Measurements from ENCODE around the gene CLPSL2. TPM values are rescaled to one million over a fixed set of nuclear protein-coding genes. Genes with fewer than 3 reads are reported as not detected.

Gene CLPSL2
- total and polyA plus RNA-seq, 2 donors (not counting 1 experiment from before 2014, with no cell fraction given), result not detected

- POLR2A ChIA-PET, result no interaction called here
- Histone ChIP-seq H3K36me3 (replicated peaks in 1 of 2; ENCODE audit: control extremely low read depth in 1 of 2, control insufficient read depth in 1 of 2, extremely low read depth in 1 of 2, insufficient read depth in 2 of 2, low read length in 1 of 2) (no peaks in the 10 kb centered on the region), H3K4me3 (ENCODE audit: control extremely low read depth in 1 of 5, extremely low read depth in 1 of 5, insufficient read depth in 1 of 5, low read depth in 2 of 5, low read length in 4 of 5) (no peak overlapping the region), H4K20me1 (ENCODE audit: control insufficient read depth, insufficient read depth, low read length, poor library complexity, severe bottlenecking) (no peaks in the 10 kb centered on the region), H3K27ac (ENCODE audit: low read length in 2 of 2) (no peak overlapping the region), H3K4me2 (replicated peaks; ENCODE audit: low read depth, low read length, poor library complexity, severe bottlenecking) (peak overlapping the region; percentile 20), H3K27me3 (replicated peaks in 1 of 4; ENCODE audit: control extremely low read depth in 1 of 4, control insufficient read depth in 3 of 4, insufficient read depth in 4 of 4, low read length in 3 of 4) (peaks cover 0 to 29% (median 18%) of the 10 kb centered on the region in 4 experiments), H3K9ac (ENCODE audit: low read length) (no peak overlapping the region), H2AFZ (ENCODE audit: insufficient read depth, low read depth, low read length, poor library complexity, severe bottlenecking) (no peak overlapping the region), H3K9me3 (ENCODE audit: control extremely low read depth in 1 of 3, control insufficient read depth in 2 of 3, insufficient read depth in 1 of 3, low read length in 2 of 3) (peaks cover 0 to 16% (median 6%) of the 10 kb centered on the region in 3 donors), H3K79me2 (ENCODE audit: control insufficient read depth, insufficient read depth, low read length) (no peaks in the 10 kb centered on the region), H3K4me1 (ENCODE audit: control insufficient read depth in 2 of 2, insufficient read depth in 2 of 2, low read length in 2 of 2) (peaks cover 27 to 31% of the 10 kb centered on the region in 2 donors)
- DNase-seq (no peak), ATAC-seq (ENCODE audit: low read depth) (no peak)
- H3K4me1 Mint-ChIP-seq, result peaks cover 40% of the 10 kb centered on the region
- no peak overlapping the region for H3K27ac Mint-ChIP-seq
- intact Hi-C loops (cut with micrococcal nuclease), result no loop called here
- 10% methylated on average over 2 of the region's 3 CpGs for WGBS (ENCODE audit: insufficient coverage)
- no peak for TF ChIP-seq EZH2 (IDR thresholded peaks at IDR 0.05; ENCODE audit: borderline replicate concordance, insufficient read depth, low read depth, low read length, poor library complexity, severe bottlenecking)
- TF ChIP-seq CTCF (IDR thresholded peaks at IDR 0.05), result no peak
- H3K4me3 Mint-ChIP-seq, result no peak overlapping the region
- peaks cover 35% of the 10 kb centered on the region for H3K27me3 Mint-ChIP-seq
- CTCF ChIA-PET, result interaction anchor here (1.0 kb wide), 1 partner anchor 12 kb away, joined by 3 read pairs; no protein-coding TSS in a partner anchor
- peaks cover 3% of the 10 kb centered on the region for H3K9me3 Mint-ChIP-seq (ENCODE audit: insufficient read depth)
Observed at GRCh38 chr6:35759426-35759825, 17.0 kb upstream of the CLPSL2 start.

GRCh38 chr6:35765739-35766138 is 10.7 kb upstream of the CLPSL2 start:
- no peak overlapping the region for H3K9ac ChIP-seq (ENCODE audit: low read length)
- POLR2A ChIA-PET, result no interaction called here
- H3K27ac ChIP-seq (ENCODE audit: low read length in 2 of 2), result no peak overlapping the region
- no peaks in the 10 kb centered on the region for H4K20me1 ChIP-seq (ENCODE audit: control insufficient read depth, insufficient read depth, low read length, poor library complexity, severe bottlenecking)
- TF ChIP-seq EZH2 (IDR thresholded peaks at IDR 0.05; ENCODE audit: borderline replicate concordance, insufficient read depth, low read depth, low read length, poor library complexity, severe bottlenecking), result no peak
- intact Hi-C loops (cut with micrococcal nuclease), result no loop called here
- Mint-ChIP-seq H3K4me1 (peaks cover 27% of the 10 kb centered on the region), H3K27ac (no peak overlapping the region), H3K27me3 (peaks cover 30% of the 10 kb centered on the region), H3K4me3 (no peak overlapping the region), H3K9me3 (ENCODE audit: insufficient read depth) (no peaks in the 10 kb centered on the region)
- no peaks in the 10 kb centered on the region for H3K36me3 ChIP-seq (replicated peaks in 1 of 2; ENCODE audit: control extremely low read depth in 1 of 2, control insufficient read depth in 1 of 2, extremely low read depth in 1 of 2, insufficient read depth in 2 of 2, low read length in 1 of 2)
- H2AFZ ChIP-seq (ENCODE audit: insufficient read depth, low read depth, low read length, poor library complexity, severe bottlenecking), result no peak overlapping the region
- H3K4me3 ChIP-seq (ENCODE audit: control extremely low read depth in 1 of 5, extremely low read depth in 1 of 5, insufficient read depth in 1 of 5, low read depth in 2 of 5, low read length in 4 of 5), result no peak overlapping the region
- peaks cover 0 to 5% (median 0%) of the 10 kb centered on the region in 3 donors for H3K9me3 ChIP-seq (ENCODE audit: control extremely low read depth in 1 of 3, control insufficient read depth in 2 of 3, insufficient read depth in 1 of 3, low read length in 2 of 3)
- no peak for DNase-seq
- H3K4me1 ChIP-seq (ENCODE audit: control insufficient read depth in 2 of 2, insufficient read depth in 2 of 2, low read length in 2 of 2), result peaks cover 13 to 18% of the 10 kb centered on the region in 2 donors
- no peaks in the 10 kb centered on the region for H3K79me2 ChIP-seq (ENCODE audit: control insufficient read depth, insufficient read depth, low read length)
- ATAC-seq (ENCODE audit: low read depth), result no peak
- WGBS (ENCODE audit: insufficient coverage), result 94% methylated on average over 21 of the region's 23 CpGs
- H3K27me3 ChIP-seq (replicated peaks in 1 of 4; ENCODE audit: control extremely low read depth in 1 of 4, control insufficient read depth in 3 of 4, insufficient read depth in 4 of 4, low read length in 3 of 4), result peaks cover 0 to 33% (median 17%) of the 10 kb centered on the region in 4 experiments
- CTCF ChIA-PET, result interaction anchor here (1.1 kb wide), 1 partner anchor 23 kb away, joined by 3 read pairs; no protein-coding TSS in a partner anchor
- no peak overlapping the region for H3K4me2 ChIP-seq (replicated peaks; ENCODE audit: low read depth, low read length, poor library complexity, severe bottlenecking)
